Astrocyte of the cerebellum (primary cell): Measurements from ENCODE around the gene SLC17A9.

Source experiments
- DNase-seq: peaks from one replicate; pipeline ENCODE4 v3.0.0-alpha.2; 2011; ENCODE audit warnings: low read depth
- H3K4me3 ChIP-seq: 2 replicates; pipeline ENCODE4 v1.5.1; 2011; ENCODE audit warnings: mild to moderate bottlenecking, low read depth, low read length, moderate library complexity
- in situ Hi-C: cut with HindIII; loops from 2 replicates; pipeline ENCODE4 v1.10.0; 2017; ENCODE audit warnings: low sequenced_read_pairs
- TF ChIP-seq, protein P1 (sequence below): IDR thresholded peaks from 2 replicates; pipeline ENCODE4 v1.5.1; 2012; ENCODE audit warnings: low read length, low read depth, moderate library complexity, mild to moderate bottlenecking; ENCODE audit errors: missing control alignments

The SLC17A9 gene

GRCh38 chr20:63005862-63006539 lies 53.5 kb downstream of the SLC17A9 start:
- no peak overlapping the region for H3K4me3 ChIP-seq
- TF ChIP-seq, protein P1, sequence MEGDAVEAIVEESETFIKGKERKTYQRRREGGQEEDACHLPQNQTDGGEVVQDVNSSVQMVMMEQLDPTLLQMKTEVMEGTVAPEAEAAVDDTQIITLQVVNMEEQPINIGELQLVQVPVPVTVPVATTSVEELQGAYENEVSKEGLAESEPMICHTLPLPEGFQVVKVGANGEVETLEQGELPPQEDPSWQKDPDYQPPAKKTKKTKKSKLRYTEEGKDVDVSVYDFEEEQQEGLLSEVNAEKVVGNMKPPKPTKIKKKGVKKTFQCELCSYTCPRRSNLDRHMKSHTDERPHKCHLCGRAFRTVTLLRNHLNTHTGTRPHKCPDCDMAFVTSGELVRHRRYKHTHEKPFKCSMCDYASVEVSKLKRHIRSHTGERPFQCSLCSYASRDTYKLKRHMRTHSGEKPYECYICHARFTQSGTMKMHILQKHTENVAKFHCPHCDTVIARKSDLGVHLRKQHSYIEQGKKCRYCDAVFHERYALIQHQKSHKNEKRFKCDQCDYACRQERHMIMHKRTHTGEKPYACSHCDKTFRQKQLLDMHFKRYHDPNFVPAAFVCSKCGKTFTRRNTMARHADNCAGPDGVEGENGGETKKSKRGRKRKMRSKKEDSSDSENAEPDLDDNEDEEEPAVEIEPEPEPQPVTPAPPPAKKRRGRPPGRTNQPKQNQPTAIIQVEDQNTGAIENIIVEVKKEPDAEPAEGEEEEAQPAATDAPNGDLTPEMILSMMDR, result no peak
- in situ Hi-C loops, result no loop called here
- DNase-seq, result no peak

DNA sequence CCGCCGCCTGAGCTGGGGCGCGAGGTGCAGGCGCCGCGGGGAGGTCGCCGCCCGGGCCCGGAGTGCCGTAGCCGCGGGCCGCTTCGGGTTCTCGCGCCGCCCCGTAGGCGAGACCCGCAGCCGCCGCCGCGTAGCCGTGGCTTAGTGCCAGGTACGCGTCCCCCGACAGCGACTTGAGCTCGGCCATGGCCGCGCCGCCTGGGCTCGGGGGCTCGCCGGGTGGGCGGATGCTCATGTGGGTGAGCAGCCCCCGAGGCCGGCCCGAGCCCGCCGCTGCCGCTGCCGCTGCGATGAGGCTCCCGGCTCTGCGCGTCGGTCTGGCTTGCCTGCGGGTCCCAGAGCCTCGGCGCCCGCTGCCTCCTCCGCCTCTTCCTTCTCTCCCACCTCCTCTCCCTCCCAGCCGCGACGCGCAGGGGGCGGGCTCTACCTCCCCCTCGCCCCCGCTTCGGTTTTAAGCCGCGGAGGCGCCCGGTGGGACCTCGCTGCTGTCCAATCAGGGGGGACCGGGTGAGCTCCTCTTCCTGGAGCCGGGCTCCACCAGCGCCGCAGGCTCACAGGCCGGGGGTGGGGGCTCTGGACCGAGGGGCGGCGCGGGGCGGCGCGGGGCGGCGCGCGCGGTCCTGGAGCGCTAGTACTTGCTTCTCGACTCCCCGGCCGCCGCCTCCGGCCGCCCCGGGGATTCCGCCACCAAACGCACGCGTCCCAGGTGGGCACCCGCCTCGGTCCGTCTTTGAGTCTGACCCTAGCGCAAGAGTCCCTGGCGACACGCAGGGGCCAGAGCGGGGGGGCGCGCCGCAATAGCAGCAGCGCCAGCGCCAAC lies 54.2 kb downstream of the SLC17A9 start, which contains the start of gene BHLHE23:
Gene BHLHE23, minus strand, starts transcription at position 425 of the 820 bp plus-strand sequence. Its CDS starts 190 bp downstream, at position 235.
- no peak within 1 kb of the TSS for H3K4me3 ChIP-seq
- in situ Hi-C loops, result no loop called here
- TF ChIP-seq, protein P1, result no peak
- DNase-seq, result no peak

DNA sequence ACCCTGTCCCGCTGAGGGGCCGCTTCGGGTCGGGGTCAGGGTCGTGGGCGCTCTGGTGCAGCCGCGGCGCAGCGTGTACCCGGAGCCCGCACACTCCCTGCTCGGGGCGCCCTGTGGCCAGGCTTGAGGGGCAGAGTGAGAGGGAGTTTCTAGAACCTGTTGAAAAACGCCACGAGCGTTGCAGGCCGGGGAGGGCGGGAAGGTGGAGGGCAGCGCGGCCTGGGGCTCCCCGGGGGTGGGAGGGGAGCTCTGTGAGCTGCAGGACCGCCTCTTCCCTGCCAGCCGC lies 54.8 kb downstream of the SLC17A9 start:
- no peak overlapping the region for H3K4me3 ChIP-seq
- in situ Hi-C loops, result no loop called here
- TF ChIP-seq, protein P1, result no peak
- no peak for DNase-seq

GRCh38 chr20:63007646-63008488 lies 55.4 kb downstream of the SLC17A9 start:
- no peak overlapping the region for H3K4me3 ChIP-seq
- DNase-seq, result no peak
- in situ Hi-C loops, result no loop called here
- TF ChIP-seq, protein P1, result no peak

GRCh38 chr20:63008541-63009044 lies 56.1 kb downstream of the SLC17A9 start:
- DNase-seq, result no peak

More at GRCh38 chr20:63008541-63009044, 56.1 kb downstream of the SLC17A9 start:
- TF ChIP-seq, protein P1, result no peak
- no peak overlapping the region for H3K4me3 ChIP-seq
- in situ Hi-C loops, result no loop called here
